Inflammatory macrophage (primary cell): ENCODE measurements around the gene SYCP2L.
A peak's percentile ranks its signal among the peaks of the same experiment; 100 is the strongest.
"Not testable (repeated sequence)": the region's sequence is repeated elsewhere in the genome, so short reads cannot be mapped to it uniquely, and the experiment has no call there.

Experiments used
- DNase-seq, 2 donors: peaks; one replicate each; pipeline ENCODE4 v3.0.0-alpha.2; 2020 to 2022
- total RNA-seq, 18 experiments: gene quantifications; one replicate each; lab custom pipeline; 2026; ENCODE audit warnings: mixed read lengths in 6 of 18, inconsistent platforms in 2 of 18; lab: John Stamatoyannopoulos, UW

The SYCP2L gene
- 0.07 to 0.75 (median 0.21) reads per million in 18 experiments for total RNA-seq

- DNase-seq, result peak; percentile 33 to 70
Observed at GRCh38 chr6:10886691-10887502, at the start of gene SYCP2L. SYCP2L (plus strand) TSS chr6:10887052; CDS start chr6:10887127, 75 bp downstream.

- peak; percentile 4 to 8 for DNase-seq
Observed at GRCh38 chr6:10837622-10837994, 49.2 kb upstream of the SYCP2L start.

GRCh38 chr6:10837995-10838793 is 48.7 kb upstream of the SYCP2L start, which contains the start of gene MAK:
MAK (minus strand) TSS chr6:10838539; CDS start chr6:10830648, 7,891 bp downstream.
- DNase-seq, result peak; percentile 87 to 91

GRCh38 chr6:10838794-10839333 is 48.0 kb upstream of the SYCP2L start:
- no peak for DNase-seq

GRCh38 chr6:10843554-10843953 is 43.3 kb upstream of the SYCP2L start:
- DNase-seq, result no peak

GRCh38 chr6:10847684-10848083 is 39.2 kb upstream of the SYCP2L start:
- DNase-seq, result peak in 1 of 2 donors; percentile 16

GRCh38 chr6:10849901-10850300 is 37.0 kb upstream of the SYCP2L start:
- no peak for DNase-seq

GRCh38 chr6:10850728-10851127 is 36.1 kb upstream of the SYCP2L start:
- DNase-seq, result no peak

- DNase-seq, result no peak
Observed at GRCh38 chr6:10852361-10852960, 34.4 kb upstream of the SYCP2L start.

- peak; percentile 29 to 46 for DNase-seq
Observed at GRCh38 chr6:10853849-10854300, 33.0 kb upstream of the SYCP2L start.

GRCh38 chr6:10854922-10855632 is 31.8 kb upstream of the SYCP2L start:
- no peak for DNase-seq

GRCh38 chr6:10857259-10857658 is 29.6 kb upstream of the SYCP2L start:
- DNase-seq, result no peak

- DNase-seq, result no peak
Observed at GRCh38 chr6:10861086-10861485, 25.8 kb upstream of the SYCP2L start.

- DNase-seq, result no peak
Observed at GRCh38 chr6:10862361-10862760, 24.5 kb upstream of the SYCP2L start.

GRCh38 chr6:10863031-10863430 is 23.8 kb upstream of the SYCP2L start:
- DNase-seq, result not testable (repeated sequence)

- DNase-seq, result not testable (repeated sequence)
Observed at GRCh38 chr6:10866709-10867108, 20.1 kb upstream of the SYCP2L start.

GRCh38 chr6:10867952-10868351 is 18.9 kb upstream of the SYCP2L start:
- no peak for DNase-seq

GRCh38 chr6:10873374-10873773 is 13.5 kb upstream of the SYCP2L start:
- DNase-seq, result no peak

GRCh38 chr6:10874207-10874606 is 12.6 kb upstream of the SYCP2L start:
- DNase-seq, result no peak

- DNase-seq, result no peak
Observed at GRCh38 chr6:10875026-10875425, 11.8 kb upstream of the SYCP2L start.

GRCh38 chr6:10877012-10877411 is 9.8 kb upstream of the SYCP2L start:
- DNase-seq, result no peak

- no peak for DNase-seq
Observed at GRCh38 chr6:10877871-10878270, 9.0 kb upstream of the SYCP2L start.
